Measurements from ENCODE around the gene SNCAIP. TPM values are rescaled to one million over a fixed set of nuclear protein-coding genes. Genes with fewer than 3 reads are reported as not detected.
A peak's percentile ranks its signal among the peaks of the same experiment; 100 is the strongest.

The SNCAIP gene
- polyA plus RNA-seq, 1 experiment = 1.5 TPM

GRCh38 chr5:122415030-122415800, 103.2 kb downstream of the SNCAIP start:
- Histone ChIP-seq H3K4me3 (ENCODE audit: low read depth, low read length) (no peak overlapping the region), H3K36me3 (ENCODE audit: control insufficient read depth, insufficient read depth, low read length) (no peaks in the 10 kb centered on the region), H3K27me3 (ENCODE audit: control insufficient read depth, insufficient read depth, low read length) (no peaks in the 10 kb centered on the region)
- TF ChIP-seq, protein P1, sequence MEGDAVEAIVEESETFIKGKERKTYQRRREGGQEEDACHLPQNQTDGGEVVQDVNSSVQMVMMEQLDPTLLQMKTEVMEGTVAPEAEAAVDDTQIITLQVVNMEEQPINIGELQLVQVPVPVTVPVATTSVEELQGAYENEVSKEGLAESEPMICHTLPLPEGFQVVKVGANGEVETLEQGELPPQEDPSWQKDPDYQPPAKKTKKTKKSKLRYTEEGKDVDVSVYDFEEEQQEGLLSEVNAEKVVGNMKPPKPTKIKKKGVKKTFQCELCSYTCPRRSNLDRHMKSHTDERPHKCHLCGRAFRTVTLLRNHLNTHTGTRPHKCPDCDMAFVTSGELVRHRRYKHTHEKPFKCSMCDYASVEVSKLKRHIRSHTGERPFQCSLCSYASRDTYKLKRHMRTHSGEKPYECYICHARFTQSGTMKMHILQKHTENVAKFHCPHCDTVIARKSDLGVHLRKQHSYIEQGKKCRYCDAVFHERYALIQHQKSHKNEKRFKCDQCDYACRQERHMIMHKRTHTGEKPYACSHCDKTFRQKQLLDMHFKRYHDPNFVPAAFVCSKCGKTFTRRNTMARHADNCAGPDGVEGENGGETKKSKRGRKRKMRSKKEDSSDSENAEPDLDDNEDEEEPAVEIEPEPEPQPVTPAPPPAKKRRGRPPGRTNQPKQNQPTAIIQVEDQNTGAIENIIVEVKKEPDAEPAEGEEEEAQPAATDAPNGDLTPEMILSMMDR (IDR thresholded peaks at IDR 0.05; ENCODE audit: insufficient read depth, low read depth, low read length) = peak; percentile 78
- CTCF ChIA-PET = interaction anchor here (0.9 to 4.1 kb wide), 14 partner anchors 9 to 718 kb away, joined by 3 to 60 read pairs (median 4); no protein-coding TSS in a partner anchor
- POLR2A ChIA-PET = no interaction called here
- DNase-seq (ENCODE audit: low read depth) = peak; percentile 13

DNA sequence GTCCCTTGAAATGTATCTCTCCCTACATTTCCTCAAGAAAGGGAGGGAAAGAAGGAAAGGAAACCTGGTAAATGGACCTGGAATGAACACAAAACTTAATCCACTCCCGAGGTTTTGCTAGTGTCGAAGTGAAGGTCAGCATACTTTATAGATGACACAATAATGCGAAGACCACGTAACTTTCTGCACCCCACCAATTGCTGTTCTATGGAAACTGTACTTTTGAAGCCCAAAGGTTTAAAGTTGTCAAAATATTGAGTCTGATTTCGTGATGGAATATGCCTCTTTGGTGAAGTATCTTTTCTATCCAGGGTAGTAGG, 103.7 kb downstream of the SNCAIP start:
- DNase-seq (ENCODE audit: low read depth) = no peak
- no peaks in the 10 kb centered on the region for H3K27me3 ChIP-seq (ENCODE audit: control insufficient read depth, insufficient read depth, low read length)
- CTCF ChIA-PET = interaction anchor here (0.9 to 4.1 kb wide), 13 partner anchors 10 to 717 kb away, joined by 3 to 60 read pairs (median 3); no protein-coding TSS in a partner anchor
- POLR2A ChIA-PET = no interaction called here
- H3K36me3 ChIP-seq (ENCODE audit: control insufficient read depth, insufficient read depth, low read length) = no peaks in the 10 kb centered on the region
- TF ChIP-seq, protein P1 (IDR thresholded peaks at IDR 0.05; ENCODE audit: insufficient read depth, low read depth, low read length) = no peak
- H3K4me3 ChIP-seq (ENCODE audit: low read depth, low read length) = no peak overlapping the region

DNA sequence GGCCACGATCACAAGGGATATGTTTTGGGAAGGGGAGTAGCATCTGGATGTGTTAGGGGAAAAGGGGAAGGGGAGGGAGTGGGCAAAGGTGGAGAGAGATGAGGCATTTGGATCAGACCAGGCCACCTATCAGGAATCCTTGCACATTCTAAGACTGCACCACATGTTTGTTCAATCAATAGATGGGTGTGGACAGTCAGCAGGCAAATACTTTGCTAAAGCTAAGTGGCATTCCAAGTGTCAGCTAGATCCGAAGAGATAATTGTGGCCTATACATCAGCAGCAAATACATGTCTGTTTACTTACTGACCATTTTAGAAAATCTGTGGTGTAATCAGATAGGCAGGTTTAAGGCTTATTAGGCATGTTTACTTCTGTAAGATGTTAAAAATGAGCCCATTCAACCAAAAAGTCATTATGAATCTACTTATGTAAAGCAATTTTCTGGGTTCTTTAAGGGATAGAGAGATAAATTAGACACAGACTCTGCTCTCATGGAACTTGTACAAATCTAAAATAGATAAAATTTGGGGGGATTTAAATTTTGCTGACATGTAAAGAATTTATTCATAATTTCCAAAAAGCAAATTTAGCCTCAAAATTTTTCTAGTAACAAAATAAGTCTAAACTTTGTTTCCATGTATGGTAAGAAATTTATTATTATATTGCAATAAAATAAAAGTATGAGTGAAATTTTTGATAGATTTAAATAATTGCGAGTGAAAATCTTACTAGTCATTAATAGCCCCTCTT, 107.3 kb downstream of the SNCAIP start:
- TF ChIP-seq, protein P1 (IDR thresholded peaks at IDR 0.05; ENCODE audit: insufficient read depth, low read depth, low read length) = no peak
- H3K4me3 ChIP-seq (ENCODE audit: low read depth, low read length) = no peak overlapping the region
- H3K36me3 ChIP-seq (ENCODE audit: control insufficient read depth, insufficient read depth, low read length) = no peaks in the 10 kb centered on the region
- no peaks in the 10 kb centered on the region for H3K27me3 ChIP-seq (ENCODE audit: control insufficient read depth, insufficient read depth, low read length)
- DNase-seq (ENCODE audit: low read depth) = no peak
- POLR2A ChIA-PET = no interaction called here
- CTCF ChIA-PET = interaction anchor here (1.9 kb wide), 1 partner anchor 223 kb away, joined by 8 read pairs; no protein-coding TSS in a partner anchor

DNA sequence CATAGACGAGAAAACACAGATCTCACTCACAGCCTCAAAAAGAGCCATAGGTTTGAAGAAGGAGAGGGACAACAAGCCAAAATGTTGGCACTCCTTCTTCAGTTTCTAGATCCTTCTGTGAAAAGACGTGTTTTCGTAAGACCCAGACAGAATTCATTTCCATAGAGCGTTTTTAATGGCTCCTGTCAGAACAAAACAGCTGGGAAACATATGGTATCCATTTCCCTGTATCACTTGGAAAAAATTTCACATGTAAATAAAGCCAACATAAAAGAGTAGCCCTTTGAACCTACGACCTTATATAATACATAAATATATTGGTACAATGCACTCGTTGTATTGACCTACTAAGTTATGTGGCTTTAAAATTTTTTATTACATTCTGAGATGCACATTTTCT, 108.1 kb downstream of the SNCAIP start:
- no peaks in the 10 kb centered on the region for H3K36me3 ChIP-seq (ENCODE audit: control insufficient read depth, insufficient read depth, low read length)
- no peaks in the 10 kb centered on the region for H3K27me3 ChIP-seq (ENCODE audit: control insufficient read depth, insufficient read depth, low read length)
- TF ChIP-seq, protein P1 (IDR thresholded peaks at IDR 0.05; ENCODE audit: insufficient read depth, low read depth, low read length) = no peak
- ChIA-PET CTCF (interaction anchor here (1.9 kb wide), 1 partner anchor 224 kb away, joined by 8 read pairs; no protein-coding TSS in a partner anchor), POLR2A (no interaction called here)
- no peak for DNase-seq (ENCODE audit: low read depth)
- no peak overlapping the region for H3K4me3 ChIP-seq (ENCODE audit: low read depth, low read length)

- TF ChIP-seq, protein P1 (IDR thresholded peaks at IDR 0.05; ENCODE audit: insufficient read depth, low read depth, low read length) = no peak
- DNase-seq (ENCODE audit: low read depth) = no peak
- CTCF ChIA-PET = interaction anchor here (1.9 kb wide), 1 partner anchor 225 kb away, joined by 8 read pairs; no protein-coding TSS in a partner anchor
These were observed 108.7 kb downstream of the SNCAIP start for GRCh38 chr5:122420537-122421236.

More at GRCh38 chr5:122420537-122421236, 108.7 kb downstream of the SNCAIP start:
- Histone ChIP-seq H3K36me3 (ENCODE audit: control insufficient read depth, insufficient read depth, low read length) (no peaks in the 10 kb centered on the region), H3K27me3 (ENCODE audit: control insufficient read depth, insufficient read depth, low read length) (no peaks in the 10 kb centered on the region), H3K4me3 (ENCODE audit: low read depth, low read length) (no peak overlapping the region)
- POLR2A ChIA-PET = no interaction called here

All from BJ (cell line).